Neural cell (in vitro differentiated cells): ENCODE data around the gene P2RY8. TPM values are rescaled to one million over a fixed set of nuclear protein-coding genes. Genes with fewer than 3 reads are reported as not detected.

Experiments
- H2AFZ ChIP-seq: fragments of 200-600, 300-800 bp; sonication (generic), shearing (Covaris generic); 2 replicates; pipeline ENCODE4 v1.6.0; 2014; ENCODE audit warnings: low read depth, mild to moderate bottlenecking, antibody characterized with exemption, low read length, moderate library complexity
- H3F3A ChIP-seq: fragments of 200-600 bp; shearing (Covaris generic); 2 replicates; pipeline ENCODE4 v1.6.1; 2016; ENCODE audit warnings: mild to moderate bottlenecking, moderate library complexity, mixed read lengths, antibody characterized with exemption, low read length; ENCODE audit not compliant: insufficient read depth, poor library complexity, severe bottlenecking
- H3K27ac ChIP-seq: fragments of 200-600, 300-800 bp; sonication (generic), shearing (Covaris generic); 2 replicates; pipeline ENCODE4 v1.5.1; 2014; ENCODE audit warnings: mild to moderate bottlenecking, low read length, moderate library complexity
- H3K27me3 ChIP-seq: fragments of 300-800, 200-600 bp; sonication (generic), shearing (Covaris generic); 2 replicates; pipeline ENCODE4 v1.6.0; 2014; ENCODE audit warnings: mild to moderate bottlenecking, low read depth, low read length, moderate library complexity; ENCODE audit not compliant: insufficient read depth
- H3K36me3 ChIP-seq: fragments of 300-800, 200-600 bp; sonication (generic), shearing (Covaris generic); 2 replicates; pipeline ENCODE4 v1.5.1; 2014; ENCODE audit warnings: mild to moderate bottlenecking, antibody characterized with exemption, low read length, moderate library complexity; ENCODE audit not compliant: insufficient read depth
- H3K4me2 ChIP-seq: fragments of 300-800, 200-600 bp; sonication (generic), shearing (Covaris generic); 2 replicates; pipeline ENCODE4 v1.6.0; 2014; ENCODE audit warnings: mild to moderate bottlenecking, low read length
- H3K4me3 ChIP-seq: fragments of 300-800, 200-600 bp; sonication (generic), shearing (Covaris generic); 2 replicates; pipeline ENCODE4 v1.5.1; 2014; ENCODE audit warnings: mild to moderate bottlenecking, low read length, moderate library complexity
- H3K79me2 ChIP-seq: fragments of 200-600 bp; shearing (Covaris generic); replicated peaks from 2 replicates; pipeline ENCODE4 v1.6.0; 2014; ENCODE audit warnings: mild to moderate bottlenecking, low read length, moderate library complexity; ENCODE audit not compliant: insufficient read depth
- H3K9ac ChIP-seq: fragments of 300-800, 200-600 bp; sonication (generic), shearing (Covaris generic); 2 replicates; pipeline ENCODE4 v1.6.1; 2016; ENCODE audit warnings: mild to moderate bottlenecking, low read length, mixed read lengths
- H3K9me2 ChIP-seq: fragments of 200-600 bp; shearing (Covaris generic); 2 replicates; pipeline ENCODE4 v1.6.1; 2016; ENCODE audit warnings: mild to moderate bottlenecking, low read length, mixed read lengths; ENCODE audit not compliant: insufficient read depth
- H3K9me3 ChIP-seq: fragments of 200-600, 300-800 bp; sonication (generic), shearing (Covaris generic); 2 replicates; pipeline ENCODE4 v1.6.1; 2016; ENCODE audit warnings: mild to moderate bottlenecking, mixed run types, low read length, moderate library complexity, mixed read lengths
- H4K20me1 ChIP-seq: fragments of 200-600 bp; shearing (Covaris generic); 2 replicates; pipeline ENCODE4 v1.6.1; 2016; ENCODE audit warnings: mild to moderate bottlenecking, mixed run types; ENCODE audit not compliant: insufficient read depth
- EP300 ChIP-seq: fragments of 450-650 bp; conservative IDR thresholded peaks from 2 replicates; pipeline ENCODE4 v1.6.1; 2014; ENCODE audit warnings: antibody characterized with exemption, mild to moderate bottlenecking, moderate library complexity; ENCODE audit not compliant: poor library complexity, severe bottlenecking
- EZH2 ChIP-seq: fragments of 200-600, 300-800 bp; shearing (Covaris generic), sonication (generic); IDR thresholded peaks from 2 replicates; pipeline ENCODE4 v1.6.1; 2014; ENCODE audit warnings: antibody characterized with exemption, low read length, borderline replicate concordance, mild to moderate bottlenecking; ENCODE audit not compliant: insufficient read depth, poor library complexity, severe bottlenecking
- MXI1 ChIP-seq: fragments of 450-650 bp; conservative IDR thresholded peaks from 2 replicates; pipeline ENCODE4 v1.6.1; 2014; ENCODE audit warnings: antibody characterized with exemption, mild to moderate bottlenecking; ENCODE audit not compliant: poor library complexity, severe bottlenecking
- POLR2AphosphoS5 ChIP-seq: IDR thresholded peaks from 2 replicates; pipeline ENCODE4 v1.6.1; 2012
- RAD21 ChIP-seq: fragments of 450-650 bp; conservative IDR thresholded peaks from 2 replicates; pipeline ENCODE4 v1.6.1; 2014; ENCODE audit warnings: antibody characterized with exemption, mild to moderate bottlenecking, moderate library complexity
- SMC3 ChIP-seq: fragments of 450-650 bp; conservative IDR thresholded peaks from 2 replicates; pipeline ENCODE4 v1.6.1; 2014; ENCODE audit warnings: antibody characterized with exemption, mild to moderate bottlenecking, moderate library complexity; ENCODE audit not compliant: poor library complexity
- TAF1 ChIP-seq: IDR thresholded peaks from 2 replicates; pipeline ENCODE4 v1.6.1; 2012; ENCODE audit warnings: low read depth
- polyA plus RNA-seq: library from polyadenylated mRNA; depleted of rRNA; stranded (reverse); fragments of >200 nt; gene quantifications from 2 replicates; pipeline ENCODE4 v1.2.3, GENCODE V29; 2014
- TF ChIP-seq, protein P1 (sequence below): IDR thresholded peaks from 2 replicates; pipeline ENCODE4 v1.6.1; 2012; ENCODE audit warnings: borderline replicate concordance
- TF ChIP-seq, protein P2 (sequence below): fragments of 450-650 bp; IDR thresholded peaks from 2 replicates; pipeline ENCODE4 v1.5.1; 2014; ENCODE audit warnings: antibody characterized with exemption, mild to moderate bottlenecking, moderate library complexity; ENCODE audit not compliant: poor library complexity, severe bottlenecking

P2RY8 gene
- polyA plus RNA-seq, 1 donor from 2014 or later, result not detected

DNA sequence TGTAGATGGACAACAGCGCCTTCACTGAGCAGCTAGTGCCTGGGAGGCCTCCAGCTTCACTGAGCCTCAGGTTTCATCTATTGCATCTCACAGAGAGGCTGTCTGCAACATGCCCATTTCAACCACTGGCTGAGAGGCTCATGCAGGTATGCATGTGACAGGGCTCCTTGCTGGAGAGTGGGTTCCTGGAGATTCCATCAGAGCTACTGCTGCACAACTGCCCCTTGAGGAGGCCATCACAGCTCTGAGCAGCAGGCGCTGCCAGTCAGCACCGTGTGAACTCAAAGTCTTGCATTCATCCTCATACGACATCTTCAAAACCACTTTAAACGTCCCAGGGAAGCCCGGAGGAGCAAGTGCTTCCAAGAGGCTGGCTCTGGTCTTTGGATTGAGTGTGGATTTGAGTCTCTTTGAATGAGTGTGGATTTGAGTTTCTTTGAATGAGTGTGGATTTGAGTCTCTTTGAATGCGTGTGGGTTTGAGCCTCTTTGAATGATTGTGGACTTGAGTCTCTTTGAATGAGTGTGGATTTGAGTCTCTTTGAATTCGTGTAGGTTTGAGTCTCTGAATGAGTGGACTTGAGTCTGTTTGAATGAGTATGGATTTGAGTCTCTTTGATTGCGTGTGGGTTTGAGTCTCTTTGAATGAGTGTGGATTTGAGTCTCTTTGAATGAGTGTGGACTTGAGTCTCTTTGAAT, 8.7 kb downstream of the P2RY8 start:
- Histone ChIP-seq H3K79me2 (no peaks in the 10 kb centered on the region), H4K20me1 (no peaks in the 10 kb centered on the region), H2AFZ (no peak overlapping the region), H3K9me2 (no peaks in the 10 kb centered on the region), H3K4me2 (no peak overlapping the region), H3K4me3 (no peak overlapping the region), H3K36me3 (no peaks in the 10 kb centered on the region), H3F3A (no peaks in the 10 kb centered on the region), H3K9ac (no peak overlapping the region), H3K27me3 (no peaks in the 10 kb centered on the region), H3K27ac (no peak overlapping the region), H3K9me3 (no peaks in the 10 kb centered on the region)
- TF ChIP-seq TAF1, result no peak
- TF ChIP-seq EZH2, result no peak
- TF ChIP-seq, protein P1, sequence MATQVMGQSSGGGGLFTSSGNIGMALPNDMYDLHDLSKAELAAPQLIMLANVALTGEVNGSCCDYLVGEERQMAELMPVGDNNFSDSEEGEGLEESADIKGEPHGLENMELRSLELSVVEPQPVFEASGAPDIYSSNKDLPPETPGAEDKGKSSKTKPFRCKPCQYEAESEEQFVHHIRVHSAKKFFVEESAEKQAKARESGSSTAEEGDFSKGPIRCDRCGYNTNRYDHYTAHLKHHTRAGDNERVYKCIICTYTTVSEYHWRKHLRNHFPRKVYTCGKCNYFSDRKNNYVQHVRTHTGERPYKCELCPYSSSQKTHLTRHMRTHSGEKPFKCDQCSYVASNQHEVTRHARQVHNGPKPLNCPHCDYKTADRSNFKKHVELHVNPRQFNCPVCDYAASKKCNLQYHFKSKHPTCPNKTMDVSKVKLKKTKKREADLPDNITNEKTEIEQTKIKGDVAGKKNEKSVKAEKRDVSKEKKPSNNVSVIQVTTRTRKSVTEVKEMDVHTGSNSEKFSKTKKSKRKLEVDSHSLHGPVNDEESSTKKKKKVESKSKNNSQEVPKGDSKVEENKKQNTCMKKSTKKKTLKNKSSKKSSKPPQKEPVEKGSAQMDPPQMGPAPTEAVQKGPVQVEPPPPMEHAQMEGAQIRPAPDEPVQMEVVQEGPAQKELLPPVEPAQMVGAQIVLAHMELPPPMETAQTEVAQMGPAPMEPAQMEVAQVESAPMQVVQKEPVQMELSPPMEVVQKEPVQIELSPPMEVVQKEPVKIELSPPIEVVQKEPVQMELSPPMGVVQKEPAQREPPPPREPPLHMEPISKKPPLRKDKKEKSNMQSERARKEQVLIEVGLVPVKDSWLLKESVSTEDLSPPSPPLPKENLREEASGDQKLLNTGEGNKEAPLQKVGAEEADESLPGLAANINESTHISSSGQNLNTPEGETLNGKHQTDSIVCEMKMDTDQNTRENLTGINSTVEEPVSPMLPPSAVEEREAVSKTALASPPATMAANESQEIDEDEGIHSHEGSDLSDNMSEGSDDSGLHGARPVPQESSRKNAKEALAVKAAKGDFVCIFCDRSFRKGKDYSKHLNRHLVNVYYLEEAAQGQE, result no peak
- TF ChIP-seq MXI1, result no peak
- no peak for TF ChIP-seq EP300
- no peak for TF ChIP-seq RAD21
- no peak for TF ChIP-seq POLR2AphosphoS5
- TF ChIP-seq, protein P2, sequence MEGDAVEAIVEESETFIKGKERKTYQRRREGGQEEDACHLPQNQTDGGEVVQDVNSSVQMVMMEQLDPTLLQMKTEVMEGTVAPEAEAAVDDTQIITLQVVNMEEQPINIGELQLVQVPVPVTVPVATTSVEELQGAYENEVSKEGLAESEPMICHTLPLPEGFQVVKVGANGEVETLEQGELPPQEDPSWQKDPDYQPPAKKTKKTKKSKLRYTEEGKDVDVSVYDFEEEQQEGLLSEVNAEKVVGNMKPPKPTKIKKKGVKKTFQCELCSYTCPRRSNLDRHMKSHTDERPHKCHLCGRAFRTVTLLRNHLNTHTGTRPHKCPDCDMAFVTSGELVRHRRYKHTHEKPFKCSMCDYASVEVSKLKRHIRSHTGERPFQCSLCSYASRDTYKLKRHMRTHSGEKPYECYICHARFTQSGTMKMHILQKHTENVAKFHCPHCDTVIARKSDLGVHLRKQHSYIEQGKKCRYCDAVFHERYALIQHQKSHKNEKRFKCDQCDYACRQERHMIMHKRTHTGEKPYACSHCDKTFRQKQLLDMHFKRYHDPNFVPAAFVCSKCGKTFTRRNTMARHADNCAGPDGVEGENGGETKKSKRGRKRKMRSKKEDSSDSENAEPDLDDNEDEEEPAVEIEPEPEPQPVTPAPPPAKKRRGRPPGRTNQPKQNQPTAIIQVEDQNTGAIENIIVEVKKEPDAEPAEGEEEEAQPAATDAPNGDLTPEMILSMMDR, result no peak
- TF ChIP-seq SMC3, result no peak

DNA sequence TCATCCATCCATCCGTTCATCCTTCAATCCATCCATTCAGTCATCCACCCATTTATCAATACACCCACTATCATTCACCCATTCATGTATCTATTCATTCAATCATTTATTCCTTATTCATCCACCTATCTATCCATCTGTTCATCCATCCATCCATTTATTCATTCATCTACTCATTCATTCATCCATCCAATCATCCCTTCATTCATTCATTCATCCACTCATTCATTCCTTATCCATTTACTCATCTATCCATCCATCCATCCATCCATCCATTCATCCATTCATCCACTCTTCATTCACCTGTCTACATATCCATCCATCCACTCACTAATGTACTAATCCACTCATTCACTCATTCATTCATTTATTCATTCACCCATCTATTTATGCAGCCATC, 9.5 kb downstream of the P2RY8 start:
- H3K27me3 ChIP-seq, result no peaks in the 10 kb centered on the region
- H4K20me1 ChIP-seq, result no peaks in the 10 kb centered on the region
- no peak overlapping the region for H2AFZ ChIP-seq
- no peak overlapping the region for H3K27ac ChIP-seq
- no peak overlapping the region for H3K4me2 ChIP-seq
- H3K9me2 ChIP-seq, result no peaks in the 10 kb centered on the region
- no peak overlapping the region for H3K4me3 ChIP-seq
- no peaks in the 10 kb centered on the region for H3K36me3 ChIP-seq
- TF ChIP-seq RAD21, result no peak
- no peak for TF ChIP-seq EZH2
- TF ChIP-seq SMC3, result no peak
- TF ChIP-seq MXI1, result no peak
- TF ChIP-seq TAF1, result no peak
- no peak for TF ChIP-seq EP300
- TF ChIP-seq POLR2AphosphoS5, result no peak
- TF ChIP-seq, protein P1, result no peak
- TF ChIP-seq, protein P2, result no peak
- H3F3A ChIP-seq, result no peaks in the 10 kb centered on the region
- H3K9me3 ChIP-seq, result no peaks in the 10 kb centered on the region
- no peak overlapping the region for H3K9ac ChIP-seq
- H3K79me2 ChIP-seq, result no peaks in the 10 kb centered on the region
